C4-2B (cell line): ENCODE results near the gene ATXN1.

Source experiments
- ZFX ChIP-seq: fragments of 450-650 bp; IDR thresholded peaks from 2 replicates; pipeline ENCODE4 v1.6.1; 2017
- TF ChIP-seq, protein P1 (sequence below): fragments of 450-650 bp; conservative IDR thresholded peaks from 2 replicates; pipeline ENCODE4 v1.5.1; 2017; ENCODE audit warnings: mild to moderate bottlenecking

DNA sequence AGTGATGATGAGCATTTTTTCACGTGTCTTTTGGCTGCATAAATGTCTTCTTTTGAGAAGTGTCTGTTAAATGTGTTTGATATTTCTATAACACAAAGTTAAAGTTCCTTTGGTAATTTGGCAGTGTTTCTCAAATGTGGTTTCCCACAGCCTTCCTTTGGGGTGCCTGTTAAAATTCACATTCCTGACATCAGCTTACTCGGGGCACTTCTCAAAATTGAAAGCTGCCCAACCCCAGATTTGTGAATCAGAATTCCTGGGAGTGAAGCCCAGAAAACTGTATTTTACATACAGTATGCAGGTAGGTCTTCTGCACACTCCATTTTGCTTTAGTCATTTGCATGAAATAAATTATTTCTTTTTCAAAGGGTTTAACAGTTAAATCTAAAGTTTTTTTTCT, 315.0 kb downstream of the ATXN1 start:
- TF ChIP-seq, protein P1, sequence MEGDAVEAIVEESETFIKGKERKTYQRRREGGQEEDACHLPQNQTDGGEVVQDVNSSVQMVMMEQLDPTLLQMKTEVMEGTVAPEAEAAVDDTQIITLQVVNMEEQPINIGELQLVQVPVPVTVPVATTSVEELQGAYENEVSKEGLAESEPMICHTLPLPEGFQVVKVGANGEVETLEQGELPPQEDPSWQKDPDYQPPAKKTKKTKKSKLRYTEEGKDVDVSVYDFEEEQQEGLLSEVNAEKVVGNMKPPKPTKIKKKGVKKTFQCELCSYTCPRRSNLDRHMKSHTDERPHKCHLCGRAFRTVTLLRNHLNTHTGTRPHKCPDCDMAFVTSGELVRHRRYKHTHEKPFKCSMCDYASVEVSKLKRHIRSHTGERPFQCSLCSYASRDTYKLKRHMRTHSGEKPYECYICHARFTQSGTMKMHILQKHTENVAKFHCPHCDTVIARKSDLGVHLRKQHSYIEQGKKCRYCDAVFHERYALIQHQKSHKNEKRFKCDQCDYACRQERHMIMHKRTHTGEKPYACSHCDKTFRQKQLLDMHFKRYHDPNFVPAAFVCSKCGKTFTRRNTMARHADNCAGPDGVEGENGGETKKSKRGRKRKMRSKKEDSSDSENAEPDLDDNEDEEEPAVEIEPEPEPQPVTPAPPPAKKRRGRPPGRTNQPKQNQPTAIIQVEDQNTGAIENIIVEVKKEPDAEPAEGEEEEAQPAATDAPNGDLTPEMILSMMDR: no peak
- TF ChIP-seq ZFX: no peak
